ENCODE data around the gene DHX35. TPM values are rescaled to one million over a fixed set of nuclear protein-coding genes. Genes with fewer than 3 reads are reported as not detected.

Gene DHX35
- total and polyA plus RNA-seq, 2 experiments from 2014 or later: 8.3 to 25.9 TPM

DNA sequence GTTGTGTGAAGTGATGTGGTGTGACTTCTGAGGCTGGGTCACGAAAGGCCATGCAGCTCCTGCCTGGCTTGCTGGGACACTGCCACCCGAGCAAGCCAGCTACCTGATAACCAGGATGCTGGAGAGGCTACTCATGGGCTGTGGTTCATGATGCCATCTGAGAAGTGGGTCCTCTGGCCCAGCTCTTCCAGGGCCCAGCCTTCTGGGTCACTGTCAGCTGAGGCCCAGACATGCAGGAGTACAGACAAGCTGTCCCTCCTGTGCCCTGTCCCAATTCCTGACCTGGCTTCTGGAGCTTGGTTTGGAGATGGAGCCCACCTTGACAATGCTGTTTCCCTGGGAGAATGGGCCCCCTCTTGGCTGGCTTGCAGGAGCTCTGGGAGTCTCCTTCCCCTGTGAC, 87.0 kb downstream of the DHX35 start:
- DNase-seq (ENCODE audit: low spot score) (no peak), ATAC-seq (no peak)
- no peak overlapping the region for H3K27ac Mint-ChIP-seq
- Histone ChIP-seq H4K20me1 (replicated peaks; ENCODE audit: insufficient read depth) (no peaks in the 10 kb centered on the region), H2AFZ (peak overlapping the region; percentile 99; the same call in 1 of the 2 replicates), H3K79me2 (replicated peaks; ENCODE audit: insufficient read depth) (no peaks in the 10 kb centered on the region), H3K4me3 (peak overlapping the region; percentile 77), H3F3A (replicated peaks; ENCODE audit: low read depth) (no peaks in the 10 kb centered on the region), H3K27ac (ENCODE audit: low read depth) (no peak overlapping the region), H3K4me2 (peak overlapping the region; percentile 89), H3K27me3 (ENCODE audit: insufficient read depth) (peaks cover 10% of the 10 kb centered on the region), H3K9me2 (ENCODE audit: insufficient read depth) (no peaks in the 10 kb centered on the region), H3K4me1 (ENCODE audit: insufficient read depth) (peaks cover 10% of the 10 kb centered on the region; the same call in 1 of the 2 replicates), H3K36me3 (ENCODE audit: insufficient read depth) (no peaks in the 10 kb centered on the region)
- 0 out of 3 replicates have a peak, but pooled peaks cover 3% of the 10 kb centered on the region for H3K4me1 Mint-ChIP-seq
- peaks cover 14% of the 10 kb centered on the region for H3K27me3 Mint-ChIP-seq (ENCODE audit: insufficient read depth, low read depth, poor library complexity)
- H3K9me3 Mint-ChIP-seq: no peaks in the 10 kb centered on the region
- H3K4me3 Mint-ChIP-seq: peak overlapping the region; percentile 77; the same call in 2 of the 3 replicates
- TF ChIP-seq POLR2AphosphoS5 (IDR thresholded peaks at IDR 0.05; ENCODE audit: low read depth) (no peak), EZH2phosphoT487 (IDR thresholded peaks at IDR 0.05; ENCODE audit: unreplicated experiment) (no peak), EZH2 (IDR thresholded peaks at IDR 0.05; ENCODE audit: low read depth, unreplicated experiment) (no peak), JUNB (IDR thresholded peaks at IDR 0.05; ENCODE audit: unreplicated experiment) (no peak), STAT1 (IDR thresholded peaks at IDR 0.05; ENCODE audit: unreplicated experiment) (no peak), ZNF331 (CRISPR knock-in tag; IDR thresholded peaks at IDR 0.05; ENCODE audit: low read depth) (no peak), CREB1 (CRISPR knock-in tag; IDR thresholded peaks at IDR 0.05; ENCODE audit: low read depth) (no peak)
- TF ChIP-seq, protein P1, sequence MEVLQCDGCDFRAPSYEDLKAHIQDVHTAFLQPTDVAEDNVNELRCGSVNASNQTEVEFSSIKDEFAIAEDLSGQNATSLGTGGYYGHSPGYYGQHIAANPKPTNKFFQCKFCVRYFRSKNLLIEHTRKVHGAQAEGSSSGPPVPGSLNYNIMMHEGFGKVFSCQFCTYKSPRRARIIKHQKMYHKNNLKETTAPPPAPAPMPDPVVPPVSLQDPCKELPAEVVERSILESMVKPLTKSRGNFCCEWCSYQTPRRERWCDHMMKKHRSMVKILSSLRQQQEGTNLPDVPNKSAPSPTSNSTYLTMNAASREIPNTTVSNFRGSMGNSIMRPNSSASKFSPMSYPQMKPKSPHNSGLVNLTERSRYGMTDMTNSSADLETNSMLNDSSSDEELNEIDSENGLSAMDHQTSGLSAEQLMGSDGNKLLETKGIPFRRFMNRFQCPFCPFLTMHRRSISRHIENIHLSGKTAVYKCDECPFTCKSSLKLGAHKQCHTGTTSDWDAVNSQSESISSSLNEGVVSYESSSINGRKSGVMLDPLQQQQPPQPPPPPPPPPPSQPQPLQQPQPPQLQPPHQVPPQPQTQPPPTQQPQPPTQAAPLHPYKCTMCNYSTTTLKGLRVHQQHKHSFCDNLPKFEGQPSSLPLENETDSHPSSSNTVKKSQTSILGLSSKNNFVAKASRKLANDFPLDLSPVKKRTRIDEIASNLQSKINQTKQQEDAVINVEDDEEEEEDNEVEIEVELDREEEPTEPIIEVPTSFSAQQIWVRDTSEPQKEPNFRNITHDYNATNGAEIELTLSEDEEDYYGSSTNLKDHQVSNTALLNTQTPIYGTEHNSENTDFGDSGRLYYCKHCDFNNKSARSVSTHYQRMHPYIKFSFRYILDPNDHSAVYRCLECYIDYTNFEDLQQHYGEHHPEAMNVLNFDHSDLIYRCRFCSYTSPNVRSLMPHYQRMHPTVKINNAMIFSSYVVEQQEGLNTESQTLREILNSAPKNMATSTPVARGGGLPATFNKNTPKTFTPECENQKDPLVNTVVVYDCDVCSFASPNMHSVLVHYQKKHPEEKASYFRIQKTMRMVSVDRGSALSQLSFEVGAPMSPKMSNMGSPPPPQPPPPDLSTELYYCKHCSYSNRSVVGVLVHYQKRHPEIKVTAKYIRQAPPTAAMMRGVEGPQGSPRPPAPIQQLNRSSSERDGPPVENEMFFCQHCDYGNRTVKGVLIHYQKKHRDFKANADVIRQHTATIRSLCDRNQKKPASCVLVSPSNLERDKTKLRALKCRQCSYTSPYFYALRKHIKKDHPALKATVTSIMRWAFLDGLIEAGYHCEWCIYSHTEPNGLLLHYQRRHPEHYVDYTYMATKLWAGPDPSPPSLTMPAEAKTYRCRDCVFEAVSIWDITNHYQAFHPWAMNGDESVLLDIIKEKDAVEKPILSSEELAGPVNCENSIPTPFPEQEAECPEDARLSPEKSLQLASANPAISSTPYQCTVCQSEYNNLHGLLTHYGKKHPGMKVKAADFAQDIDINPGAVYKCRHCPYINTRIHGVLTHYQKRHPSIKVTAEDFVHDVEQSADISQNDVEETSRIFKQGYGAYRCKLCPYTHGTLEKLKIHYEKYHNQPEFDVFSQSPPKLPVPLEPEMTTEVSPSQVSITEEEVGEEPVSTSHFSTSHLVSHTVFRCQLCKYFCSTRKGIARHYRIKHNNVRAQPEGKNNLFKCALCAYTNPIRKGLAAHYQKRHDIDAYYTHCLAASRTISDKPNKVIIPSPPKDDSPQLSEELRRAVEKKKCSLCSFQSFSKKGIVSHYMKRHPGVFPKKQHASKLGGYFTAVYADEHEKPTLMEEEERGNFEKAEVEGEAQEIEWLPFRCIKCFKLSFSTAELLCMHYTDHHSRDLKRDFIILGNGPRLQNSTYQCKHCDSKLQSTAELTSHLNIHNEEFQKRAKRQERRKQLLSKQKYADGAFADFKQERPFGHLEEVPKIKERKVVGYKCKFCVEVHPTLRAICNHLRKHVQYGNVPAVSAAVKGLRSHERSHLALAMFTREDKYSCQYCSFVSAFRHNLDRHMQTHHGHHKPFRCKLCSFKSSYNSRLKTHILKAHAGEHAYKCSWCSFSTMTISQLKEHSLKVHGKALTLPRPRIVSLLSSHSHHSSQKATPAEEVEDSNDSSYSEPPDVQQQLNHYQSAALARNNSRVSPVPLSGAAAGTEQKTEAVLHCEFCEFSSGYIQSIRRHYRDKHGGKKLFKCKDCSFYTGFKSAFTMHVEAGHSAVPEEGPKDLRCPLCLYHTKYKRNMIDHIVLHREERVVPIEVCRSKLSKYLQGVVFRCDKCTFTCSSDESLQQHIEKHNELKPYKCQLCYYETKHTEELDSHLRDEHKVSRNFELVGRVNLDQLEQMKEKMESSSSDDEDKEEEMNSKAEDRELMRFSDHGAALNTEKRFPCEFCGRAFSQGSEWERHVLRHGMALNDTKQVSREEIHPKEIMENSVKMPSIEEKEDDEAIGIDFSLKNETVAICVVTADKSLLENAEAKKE (CRISPR knock-in tag; IDR thresholded peaks at IDR 0.05): no peak
- TF ChIP-seq, protein P2, sequence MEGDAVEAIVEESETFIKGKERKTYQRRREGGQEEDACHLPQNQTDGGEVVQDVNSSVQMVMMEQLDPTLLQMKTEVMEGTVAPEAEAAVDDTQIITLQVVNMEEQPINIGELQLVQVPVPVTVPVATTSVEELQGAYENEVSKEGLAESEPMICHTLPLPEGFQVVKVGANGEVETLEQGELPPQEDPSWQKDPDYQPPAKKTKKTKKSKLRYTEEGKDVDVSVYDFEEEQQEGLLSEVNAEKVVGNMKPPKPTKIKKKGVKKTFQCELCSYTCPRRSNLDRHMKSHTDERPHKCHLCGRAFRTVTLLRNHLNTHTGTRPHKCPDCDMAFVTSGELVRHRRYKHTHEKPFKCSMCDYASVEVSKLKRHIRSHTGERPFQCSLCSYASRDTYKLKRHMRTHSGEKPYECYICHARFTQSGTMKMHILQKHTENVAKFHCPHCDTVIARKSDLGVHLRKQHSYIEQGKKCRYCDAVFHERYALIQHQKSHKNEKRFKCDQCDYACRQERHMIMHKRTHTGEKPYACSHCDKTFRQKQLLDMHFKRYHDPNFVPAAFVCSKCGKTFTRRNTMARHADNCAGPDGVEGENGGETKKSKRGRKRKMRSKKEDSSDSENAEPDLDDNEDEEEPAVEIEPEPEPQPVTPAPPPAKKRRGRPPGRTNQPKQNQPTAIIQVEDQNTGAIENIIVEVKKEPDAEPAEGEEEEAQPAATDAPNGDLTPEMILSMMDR (conservative IDR thresholded peaks at IDR 0.05; ENCODE audit: low read depth in 2 of 2): no peak
- H3K36me3 Mint-ChIP-seq (ENCODE audit: low read depth): no peaks in the 10 kb centered on the region
